ENCODE results near the gene CLSTN3. TPM values are rescaled to one million over a fixed set of nuclear protein-coding genes. Genes with fewer than 3 reads are reported as not detected.

Gene CLSTN3
- total and polyA plus RNA-seq, 9 of the 15 experiments (the other 6 are each of a cell fraction or from before 2014, with no cell fraction given), result 0.08 to 23.2 (median 11.0) TPM

DNA sequence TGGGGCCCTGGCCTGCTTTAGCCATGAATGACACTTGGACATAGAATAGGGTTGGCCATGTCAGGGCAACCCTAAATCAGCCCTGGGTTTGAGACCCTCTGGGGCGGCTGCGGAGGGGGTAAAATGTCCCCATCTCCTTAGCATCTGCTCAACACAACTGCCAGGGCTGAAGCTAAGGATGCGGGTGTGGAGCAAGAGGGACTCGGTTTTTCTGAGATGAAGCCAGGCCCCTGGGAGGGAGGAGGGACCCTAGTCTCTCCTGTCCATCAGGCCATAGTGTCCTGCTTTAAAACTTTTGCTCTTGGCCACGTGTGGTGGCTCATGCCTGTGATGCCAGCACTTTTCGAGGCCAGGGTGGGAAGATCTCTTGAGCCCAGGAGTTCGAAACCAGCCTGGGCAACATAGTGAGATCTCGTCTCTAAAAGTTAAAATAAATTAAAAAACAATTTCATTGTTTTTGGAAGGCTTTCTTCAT is 37.1 kb upstream of the CLSTN3 start:
- Histone ChIP-seq H3K27me3 (ENCODE audit: control insufficient read depth in 2 of 2, insufficient read depth in 2 of 2, low read length in 2 of 2) (no peaks in the 10 kb centered on the region; a peak in 1 of 5 replicates), H3K79me2 (ENCODE audit: control insufficient read depth, insufficient read depth, low read length) (no peaks in the 10 kb centered on the region), H3K9ac (ENCODE audit: insufficient read depth in 1 of 2, low read depth in 2 of 2, low read length in 2 of 2) (no peak overlapping the region), H3K9me3 (replicated peaks; ENCODE audit: control insufficient read depth, insufficient read depth, low read depth, low read length) (no peaks in the 10 kb centered on the region), H3K9me1 (ENCODE audit: control insufficient read depth, insufficient read depth, low read length) (no peaks in the 10 kb centered on the region), H3K36me3 (ENCODE audit: control insufficient read depth, insufficient read depth, low read length) (no peaks in the 10 kb centered on the region), H3K4me1 (replicated peaks in 1 of 2; ENCODE audit: control insufficient read depth in 2 of 2, insufficient read depth in 2 of 2, low read length in 2 of 2) (peaks cover 6 to 24% of the 10 kb centered on the region in 2 experiments; a peak in 3 of 5 replicates), H3K4me3 (no peak overlapping the region), H3K4me2 (ENCODE audit: insufficient read depth, low read length) (no peak overlapping the region), H4K20me1 (replicated peaks; ENCODE audit: control insufficient read depth, insufficient read depth, low read length) (no peaks in the 10 kb centered on the region), H3K27ac (ENCODE audit: extremely low read depth, low read depth, low read length) (no peak overlapping the region), H2AFZ (ENCODE audit: low read depth, low read length) (no peak overlapping the region)
- CTCF ChIA-PET (ENCODE audit: low intra/inter-chr PET ratio), result interaction anchor here (0.6 to 1.5 kb wide), 4 partner anchors 9 to 148 kb away, joined by 3 to 7 read pairs (median 4); partner anchors contain the start of genes C12orf57 and C1S
- BruUV-seq (replicated peaks), result no TSS peak
- POLR2A ChIA-PET, result interaction anchor here (0.6 to 2.1 kb wide), 3 partner anchors 15 to 148 kb away, joined by 3 to 8 read pairs (median 6); no protein-coding TSS in a partner anchor
- in situ Hi-C loops (cut with MboI) (no loop called here), intact Hi-C loops (cut with micrococcal nuclease) (loop anchor here (2.0 kb wide), 2 partner anchors 16 to 32 kb away; partner anchors contain the start of genes C1RL and C1S)
- TF ChIP-seq FOS (IDR thresholded peaks at IDR 0.05; ENCODE audit: extremely low read depth, insufficient read length), result no peak
- TF ChIP-seq ZNF695 (CRISPR knock-in tag; IDR thresholded peaks at IDR 0.05), result no peak
- TF ChIP-seq, protein P1, sequence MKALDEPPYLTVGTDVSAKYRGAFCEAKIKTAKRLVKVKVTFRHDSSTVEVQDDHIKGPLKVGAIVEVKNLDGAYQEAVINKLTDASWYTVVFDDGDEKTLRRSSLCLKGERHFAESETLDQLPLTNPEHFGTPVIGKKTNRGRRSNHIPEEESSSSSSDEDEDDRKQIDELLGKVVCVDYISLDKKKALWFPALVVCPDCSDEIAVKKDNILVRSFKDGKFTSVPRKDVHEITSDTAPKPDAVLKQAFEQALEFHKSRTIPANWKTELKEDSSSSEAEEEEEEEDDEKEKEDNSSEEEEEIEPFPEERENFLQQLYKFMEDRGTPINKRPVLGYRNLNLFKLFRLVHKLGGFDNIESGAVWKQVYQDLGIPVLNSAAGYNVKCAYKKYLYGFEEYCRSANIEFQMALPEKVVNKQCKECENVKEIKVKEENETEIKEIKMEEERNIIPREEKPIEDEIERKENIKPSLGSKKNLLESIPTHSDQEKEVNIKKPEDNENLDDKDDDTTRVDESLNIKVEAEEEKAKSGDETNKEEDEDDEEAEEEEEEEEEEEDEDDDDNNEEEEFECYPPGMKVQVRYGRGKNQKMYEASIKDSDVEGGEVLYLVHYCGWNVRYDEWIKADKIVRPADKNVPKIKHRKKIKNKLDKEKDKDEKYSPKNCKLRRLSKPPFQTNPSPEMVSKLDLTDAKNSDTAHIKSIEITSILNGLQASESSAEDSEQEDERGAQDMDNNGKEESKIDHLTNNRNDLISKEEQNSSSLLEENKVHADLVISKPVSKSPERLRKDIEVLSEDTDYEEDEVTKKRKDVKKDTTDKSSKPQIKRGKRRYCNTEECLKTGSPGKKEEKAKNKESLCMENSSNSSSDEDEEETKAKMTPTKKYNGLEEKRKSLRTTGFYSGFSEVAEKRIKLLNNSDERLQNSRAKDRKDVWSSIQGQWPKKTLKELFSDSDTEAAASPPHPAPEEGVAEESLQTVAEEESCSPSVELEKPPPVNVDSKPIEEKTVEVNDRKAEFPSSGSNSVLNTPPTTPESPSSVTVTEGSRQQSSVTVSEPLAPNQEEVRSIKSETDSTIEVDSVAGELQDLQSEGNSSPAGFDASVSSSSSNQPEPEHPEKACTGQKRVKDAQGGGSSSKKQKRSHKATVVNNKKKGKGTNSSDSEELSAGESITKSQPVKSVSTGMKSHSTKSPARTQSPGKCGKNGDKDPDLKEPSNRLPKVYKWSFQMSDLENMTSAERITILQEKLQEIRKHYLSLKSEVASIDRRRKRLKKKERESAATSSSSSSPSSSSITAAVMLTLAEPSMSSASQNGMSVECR (CRISPR knock-in tag; IDR thresholded peaks at IDR 0.05), result no peak
- TF ChIP-seq HMGN3 (IDR thresholded peaks at IDR 0.05; ENCODE audit: borderline replicate concordance, extremely low read depth, insufficient read length, low read depth, low read length), result no peak
- TF ChIP-seq SETDB1 (IDR thresholded peaks at IDR 0.05; ENCODE audit: low read length), result no peak
- TF ChIP-seq, protein P2, sequence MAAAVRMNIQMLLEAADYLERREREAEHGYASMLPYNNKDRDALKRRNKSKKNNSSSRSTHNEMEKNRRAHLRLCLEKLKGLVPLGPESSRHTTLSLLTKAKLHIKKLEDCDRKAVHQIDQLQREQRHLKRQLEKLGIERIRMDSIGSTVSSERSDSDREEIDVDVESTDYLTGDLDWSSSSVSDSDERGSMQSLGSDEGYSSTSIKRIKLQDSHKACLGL (CRISPR knock-in tag; IDR thresholded peaks at IDR 0.05; ENCODE audit: borderline replicate concordance, poor library complexity, severe bottlenecking), result no peak
- no peak for TF ChIP-seq CC2D1A (IDR thresholded peaks at IDR 0.05)
- no peak for TF ChIP-seq SP1 (CRISPR knock-in tag; IDR thresholded peaks at IDR 0.05)
- TF ChIP-seq PRMT5 (CRISPR knock-in tag; IDR thresholded peaks at IDR 0.05), result no peak
- no peak for TF ChIP-seq CBFB (CRISPR knock-in tag; IDR thresholded peaks at IDR 0.05)
- TF ChIP-seq ZNF766 (CRISPR knock-in tag; conservative IDR thresholded peaks at IDR 0.05), result no peak
- 41% methylated on average over 4 of the region's 8 CpGs for WGBS (ENCODE audit: insufficient coverage, low coverage, missing lambda C conversion rate)
- FAIRE-seq (no peak), DNase-seq (ENCODE audit: extremely low read depth in 1 of 4, low spot score in 3 of 4) (no peak), ATAC-seq (no peak; the same call in 2 of the 3 replicates)

Measured in K562 (cell line).